Neural cell (in vitro differentiated cells): ENCODE results near the gene TNNI3. TPM values are rescaled to one million over a fixed set of nuclear protein-coding genes. Genes with fewer than 3 reads are reported as not detected.

ENCODE experiments used
- H2AFZ ChIP-seq: fragments of 200-600, 300-800 bp; sonication (generic), shearing (Covaris generic); 2 replicates; pipeline ENCODE4 v1.6.0; 2014; ENCODE audit warnings: low read depth, mild to moderate bottlenecking, antibody characterized with exemption, low read length, moderate library complexity
- H3F3A ChIP-seq: fragments of 200-600 bp; shearing (Covaris generic); 2 replicates; pipeline ENCODE4 v1.6.1; 2016; ENCODE audit warnings: mild to moderate bottlenecking, moderate library complexity, mixed read lengths, antibody characterized with exemption, low read length; ENCODE audit not compliant: insufficient read depth, poor library complexity, severe bottlenecking
- H3K27ac ChIP-seq: fragments of 200-600, 300-800 bp; sonication (generic), shearing (Covaris generic); 2 replicates; pipeline ENCODE4 v1.5.1; 2014; ENCODE audit warnings: mild to moderate bottlenecking, low read length, moderate library complexity
- H3K27me3 ChIP-seq: fragments of 300-800, 200-600 bp; sonication (generic), shearing (Covaris generic); 2 replicates; pipeline ENCODE4 v1.6.0; 2014; ENCODE audit warnings: mild to moderate bottlenecking, low read depth, low read length, moderate library complexity; ENCODE audit not compliant: insufficient read depth
- H3K36me3 ChIP-seq: fragments of 300-800, 200-600 bp; sonication (generic), shearing (Covaris generic); 2 replicates; pipeline ENCODE4 v1.5.1; 2014; ENCODE audit warnings: mild to moderate bottlenecking, antibody characterized with exemption, low read length, moderate library complexity; ENCODE audit not compliant: insufficient read depth
- H3K4me2 ChIP-seq: fragments of 300-800, 200-600 bp; sonication (generic), shearing (Covaris generic); 2 replicates; pipeline ENCODE4 v1.6.0; 2014; ENCODE audit warnings: mild to moderate bottlenecking, low read length
- H3K4me3 ChIP-seq: fragments of 300-800, 200-600 bp; sonication (generic), shearing (Covaris generic); 2 replicates; pipeline ENCODE4 v1.5.1; 2014; ENCODE audit warnings: mild to moderate bottlenecking, low read length, moderate library complexity
- H3K79me2 ChIP-seq: fragments of 200-600 bp; shearing (Covaris generic); replicated peaks from 2 replicates; pipeline ENCODE4 v1.6.0; 2014; ENCODE audit warnings: mild to moderate bottlenecking, low read length, moderate library complexity; ENCODE audit not compliant: insufficient read depth
- H3K9ac ChIP-seq: fragments of 300-800, 200-600 bp; sonication (generic), shearing (Covaris generic); 2 replicates; pipeline ENCODE4 v1.6.1; 2016; ENCODE audit warnings: mild to moderate bottlenecking, low read length, mixed read lengths
- H3K9me2 ChIP-seq: fragments of 200-600 bp; shearing (Covaris generic); 2 replicates; pipeline ENCODE4 v1.6.1; 2016; ENCODE audit warnings: mild to moderate bottlenecking, low read length, mixed read lengths; ENCODE audit not compliant: insufficient read depth
- H3K9me3 ChIP-seq: fragments of 200-600, 300-800 bp; sonication (generic), shearing (Covaris generic); 2 replicates; pipeline ENCODE4 v1.6.1; 2016; ENCODE audit warnings: mild to moderate bottlenecking, mixed run types, low read length, moderate library complexity, mixed read lengths
- H4K20me1 ChIP-seq: fragments of 200-600 bp; shearing (Covaris generic); 2 replicates; pipeline ENCODE4 v1.6.1; 2016; ENCODE audit warnings: mild to moderate bottlenecking, mixed run types; ENCODE audit not compliant: insufficient read depth
- CTCF ChIP-seq: fragments of 450-650 bp; IDR thresholded peaks from 2 replicates; pipeline ENCODE4 v1.5.1; 2014; ENCODE audit warnings: antibody characterized with exemption, mild to moderate bottlenecking, moderate library complexity; ENCODE audit not compliant: poor library complexity, severe bottlenecking
- EP300 ChIP-seq: fragments of 450-650 bp; conservative IDR thresholded peaks from 2 replicates; pipeline ENCODE4 v1.6.1; 2014; ENCODE audit warnings: antibody characterized with exemption, mild to moderate bottlenecking, moderate library complexity; ENCODE audit not compliant: poor library complexity, severe bottlenecking
- EZH2 ChIP-seq: fragments of 200-600, 300-800 bp; shearing (Covaris generic), sonication (generic); IDR thresholded peaks from 2 replicates; pipeline ENCODE4 v1.6.1; 2014; ENCODE audit warnings: antibody characterized with exemption, low read length, borderline replicate concordance, mild to moderate bottlenecking; ENCODE audit not compliant: insufficient read depth, poor library complexity, severe bottlenecking
- MXI1 ChIP-seq: fragments of 450-650 bp; conservative IDR thresholded peaks from 2 replicates; pipeline ENCODE4 v1.6.1; 2014; ENCODE audit warnings: antibody characterized with exemption, mild to moderate bottlenecking; ENCODE audit not compliant: poor library complexity, severe bottlenecking
- POLR2AphosphoS5 ChIP-seq: IDR thresholded peaks from 2 replicates; pipeline ENCODE4 v1.6.1; 2012
- RAD21 ChIP-seq: fragments of 450-650 bp; conservative IDR thresholded peaks from 2 replicates; pipeline ENCODE4 v1.6.1; 2014; ENCODE audit warnings: antibody characterized with exemption, mild to moderate bottlenecking, moderate library complexity
- REST ChIP-seq: IDR thresholded peaks from 2 replicates; pipeline ENCODE4 v1.6.1; 2012; ENCODE audit warnings: borderline replicate concordance
- SMC3 ChIP-seq: fragments of 450-650 bp; conservative IDR thresholded peaks from 2 replicates; pipeline ENCODE4 v1.6.1; 2014; ENCODE audit warnings: antibody characterized with exemption, mild to moderate bottlenecking, moderate library complexity; ENCODE audit not compliant: poor library complexity
- TAF1 ChIP-seq: IDR thresholded peaks from 2 replicates; pipeline ENCODE4 v1.6.1; 2012; ENCODE audit warnings: low read depth
- polyA plus RNA-seq: library from polyadenylated mRNA; depleted of rRNA; stranded (reverse); fragments of >200 nt; gene quantifications from 2 replicates; pipeline ENCODE4 v1.2.3, GENCODE V29; 2014

The TNNI3 gene
- polyA plus RNA-seq, 1 donor from 2014 or later, result 22.5 TPM

GRCh38 chr19:55165952-55166529, 8.5 kb upstream of the TNNI3 start:
- Histone ChIP-seq H3K4me3 (peak overlapping the region; percentile 62), H3F3A (no peaks in the 10 kb centered on the region), H3K9me3 (no peaks in the 10 kb centered on the region), H2AFZ (no peak overlapping the region), H3K36me3 (no peaks in the 10 kb centered on the region), H3K27me3 (peaks cover 13% of the 10 kb centered on the region), H3K27ac (no peak overlapping the region), H3K4me2 (peak overlapping the region; percentile 28), H3K79me2 (no peaks in the 10 kb centered on the region), H3K9me2 (no peaks in the 10 kb centered on the region), H3K9ac (no peak overlapping the region), H4K20me1 (no peaks in the 10 kb centered on the region)
- peak; percentile 66 for TF ChIP-seq CTCF
- TF ChIP-seq EZH2, result no peak

GRCh38 chr19:55161571-55162322, 4.2 kb upstream of the TNNI3 start:
- no peaks in the 10 kb centered on the region for H3K9me2 ChIP-seq
- peaks cover 17% of the 10 kb centered on the region for H3K27me3 ChIP-seq
- no peaks in the 10 kb centered on the region for H3K9me3 ChIP-seq

More at GRCh38 chr19:55161571-55162322, 4.2 kb upstream of the TNNI3 start:
- Histone ChIP-seq H3K79me2 (no peaks in the 10 kb centered on the region), H3K9ac (no peak overlapping the region), H3K4me3 (no peak overlapping the region), H3K36me3 (no peaks in the 10 kb centered on the region), H4K20me1 (no peaks in the 10 kb centered on the region), H3F3A (no peaks in the 10 kb centered on the region), H3K4me2 (no peak overlapping the region), H3K27ac (no peak overlapping the region), H2AFZ (no peak overlapping the region)
- no peak for TF ChIP-seq POLR2AphosphoS5
- no peak for TF ChIP-seq CTCF
- TF ChIP-seq REST, result no peak
- TF ChIP-seq EZH2, result no peak
- no peak for TF ChIP-seq EP300
- TF ChIP-seq RAD21, result no peak
- TF ChIP-seq TAF1, result no peak
- TF ChIP-seq SMC3, result no peak
- TF ChIP-seq MXI1, result no peak
